ENCODE results near the gene CEP43. TPM values are rescaled to one million over a fixed set of nuclear protein-coding genes. Genes with fewer than 3 reads are reported as not detected.

CEP43 gene
- total RNA-seq, 1 experiment from 2014 or later, result 37.0 TPM

- no peaks in the 10 kb centered on the region for H3K4me1 ChIP-seq
- Mint-ChIP-seq H3K27ac (ENCODE audit: unreplicated experiment) (no peak overlapping the region), H3K36me3 (ENCODE audit: insufficient read depth, unreplicated experiment) (peaks cover 23% of the 10 kb centered on the region), H3K27me3 (ENCODE audit: insufficient read depth, unreplicated experiment) (no peaks in the 10 kb centered on the region), H3K4me3 (ENCODE audit: unreplicated experiment) (no peak overlapping the region), H3K9me3 (ENCODE audit: unreplicated experiment) (no peaks in the 10 kb centered on the region), H3K4me1 (ENCODE audit: low read depth, unreplicated experiment) (no peaks in the 10 kb centered on the region)
- H3K4me3 ChIP-seq (ENCODE audit: low read depth, low read length), result no peak overlapping the region
- CTCF ChIA-PET, result interaction anchor here (0.5 kb wide), 1 partner anchor 38 kb away, joined by 5 read pairs; no protein-coding TSS in a partner anchor
- TF ChIP-seq CTCF (IDR thresholded peaks at IDR 0.05; ENCODE audit: insufficient read depth in 1 of 2, low read depth in 1 of 2, low read length in 1 of 2, severe bottlenecking in 1 of 2, unreplicated experiment in 1 of 2), result no peak
- intact Hi-C loops (cut with micrococcal nuclease; ENCODE audit: unreplicated experiment), result no loop called here
- POLR2A ChIA-PET, result no interaction called here
- no peaks in the 10 kb centered on the region for H3K27me3 ChIP-seq (replicated peaks; ENCODE audit: control insufficient read depth, insufficient read depth, low read length)
- no TSS peak for BruUV-seq (replicated peaks)
- H3K9me3 ChIP-seq, result no peaks in the 10 kb centered on the region
- no peak for DNase-seq
- no peaks in the 10 kb centered on the region for H3K36me3 ChIP-seq (ENCODE audit: control insufficient read depth, insufficient read depth, low read length)
These were observed 48.4 kb downstream of the CEP43 start for GRCh38 chr6:167047554-167047953.

Small RNA genes within 50 kb of the gene (microRNA-seq; reads per million reads assigned to microRNA genes)
- gene MIR3939, result 2.8 reads per million, percentile 16 among the genes with 10 or more reads in this experiment

Other genes with a start within 250 kb of the CEP43 start
- gene RNASET2, start 42.8 kb upstream of the CEP43 start, total RNA-seq (2022), result 45.5 and 59.1 TPM in 2 replicates
- gene CCR6, start 123.7 kb downstream of the CEP43 start, total RNA-seq (2022), result not detected in 2 replicates
- not detected in 2 replicates for gene GPR31, start 158.6 kb downstream of the CEP43 start, total RNA-seq (2022)